Endothelial cell (in vitro differentiated cells): ENCODE data around the gene STX1B. TPM values are rescaled to one million over a fixed set of nuclear protein-coding genes. Genes with fewer than 3 reads are reported as not detected.

Experiments used
- DNase-seq: peaks from one replicate; pipeline ENCODE4 v3.0.0; 2021; ENCODE audit warnings: low spot score
- H3K27ac Mint-ChIP-seq: one replicate; pipeline ENCODE4 v1.8.0; 2021; ENCODE audit warnings: mixed read lengths, inconsistent platforms; ENCODE audit not compliant: unreplicated experiment
- H3K27me3 Mint-ChIP-seq: one replicate; pipeline ENCODE4 v1.8.0; 2021; ENCODE audit warnings: mild to moderate bottlenecking, moderate library complexity, mixed read lengths, inconsistent platforms; ENCODE audit not compliant: unreplicated experiment
- H3K36me3 Mint-ChIP-seq: one replicate; pipeline ENCODE4 v1.8.0; 2021; ENCODE audit warnings: mild to moderate bottlenecking, low read depth, mixed read lengths, inconsistent platforms; ENCODE audit not compliant: unreplicated experiment
- H3K4me1 Mint-ChIP-seq: one replicate; pipeline ENCODE4 v1.8.0; 2021; ENCODE audit warnings: mild to moderate bottlenecking, mixed read lengths, inconsistent platforms; ENCODE audit not compliant: unreplicated experiment
- H3K4me3 Mint-ChIP-seq: one replicate; pipeline ENCODE4 v1.8.0; 2021; ENCODE audit warnings: mild to moderate bottlenecking, mixed read lengths, inconsistent platforms; ENCODE audit not compliant: unreplicated experiment
- H3K9me3 Mint-ChIP-seq: one replicate; pipeline ENCODE4 v1.8.0; 2021; ENCODE audit warnings: mixed read lengths, inconsistent platforms; ENCODE audit not compliant: unreplicated experiment
- total RNA-seq: library from RNA; stranded (reverse); fragmentation: NEBNext Ultra II Directional; extraction: Animal tissue kit (Norgen Biotek cat#: 25700); gene quantifications from one replicate; pipeline ENCODE4 v1.2.1, GENCODE V29; 2021; ENCODE audit not compliant: unreplicated experiment
- TF ChIP-seq, protein P1 (sequence below): fragments of 200-600 bp; sonication (generic); IDR thresholded peaks from one replicate; pipeline ENCODE4 v1.5.0; 2021; ENCODE audit warnings: antibody characterized with exemption; ENCODE audit not compliant: unreplicated experiment

STX1B gene
- total RNA-seq, 1 donor from 2014 or later = 5.5 TPM

DNA sequence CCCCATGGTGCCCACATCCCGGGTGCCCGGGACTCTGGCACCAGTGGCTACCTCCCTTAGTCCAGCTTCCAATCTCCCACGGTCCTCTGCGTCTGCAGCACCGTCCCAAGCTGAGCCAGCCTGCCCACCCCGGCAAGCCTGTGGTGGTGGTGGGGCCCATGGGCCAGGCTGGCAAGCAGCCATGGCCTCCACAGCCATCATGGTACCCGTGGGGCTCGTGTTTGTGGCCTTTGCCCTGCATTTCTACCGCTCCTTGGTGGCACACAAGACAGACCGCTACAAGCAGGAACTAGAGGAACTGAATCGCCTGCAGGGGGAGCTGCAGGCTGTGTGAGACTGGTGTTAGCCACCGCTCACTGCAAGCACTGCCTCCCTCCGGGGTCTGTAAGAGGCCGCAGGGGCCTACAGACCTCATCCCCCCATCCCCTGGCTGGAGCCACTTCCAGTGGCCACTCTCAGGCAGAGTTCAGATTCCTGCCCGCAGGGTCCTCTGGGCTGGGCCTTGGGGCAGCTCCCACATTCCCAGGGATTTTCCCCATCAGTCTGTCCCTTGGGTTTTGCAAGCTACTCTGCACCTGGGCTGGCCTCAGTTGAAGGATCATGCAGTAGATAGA, 56.8 kb downstream of the STX1B start:
- H3K4me1 Mint-ChIP-seq = peaks cover 15% of the 10 kb centered on the region
- peaks cover 15% of the 10 kb centered on the region for H3K36me3 Mint-ChIP-seq
- no peak overlapping the region for H3K4me3 Mint-ChIP-seq
- TF ChIP-seq, protein P1, sequence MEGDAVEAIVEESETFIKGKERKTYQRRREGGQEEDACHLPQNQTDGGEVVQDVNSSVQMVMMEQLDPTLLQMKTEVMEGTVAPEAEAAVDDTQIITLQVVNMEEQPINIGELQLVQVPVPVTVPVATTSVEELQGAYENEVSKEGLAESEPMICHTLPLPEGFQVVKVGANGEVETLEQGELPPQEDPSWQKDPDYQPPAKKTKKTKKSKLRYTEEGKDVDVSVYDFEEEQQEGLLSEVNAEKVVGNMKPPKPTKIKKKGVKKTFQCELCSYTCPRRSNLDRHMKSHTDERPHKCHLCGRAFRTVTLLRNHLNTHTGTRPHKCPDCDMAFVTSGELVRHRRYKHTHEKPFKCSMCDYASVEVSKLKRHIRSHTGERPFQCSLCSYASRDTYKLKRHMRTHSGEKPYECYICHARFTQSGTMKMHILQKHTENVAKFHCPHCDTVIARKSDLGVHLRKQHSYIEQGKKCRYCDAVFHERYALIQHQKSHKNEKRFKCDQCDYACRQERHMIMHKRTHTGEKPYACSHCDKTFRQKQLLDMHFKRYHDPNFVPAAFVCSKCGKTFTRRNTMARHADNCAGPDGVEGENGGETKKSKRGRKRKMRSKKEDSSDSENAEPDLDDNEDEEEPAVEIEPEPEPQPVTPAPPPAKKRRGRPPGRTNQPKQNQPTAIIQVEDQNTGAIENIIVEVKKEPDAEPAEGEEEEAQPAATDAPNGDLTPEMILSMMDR = peak; percentile 58
- H3K9me3 Mint-ChIP-seq = no peaks in the 10 kb centered on the region
- peaks cover 28% of the 10 kb centered on the region for H3K27me3 Mint-ChIP-seq
- H3K27ac Mint-ChIP-seq = no peak overlapping the region
- DNase-seq = peak; percentile 83

DNA sequence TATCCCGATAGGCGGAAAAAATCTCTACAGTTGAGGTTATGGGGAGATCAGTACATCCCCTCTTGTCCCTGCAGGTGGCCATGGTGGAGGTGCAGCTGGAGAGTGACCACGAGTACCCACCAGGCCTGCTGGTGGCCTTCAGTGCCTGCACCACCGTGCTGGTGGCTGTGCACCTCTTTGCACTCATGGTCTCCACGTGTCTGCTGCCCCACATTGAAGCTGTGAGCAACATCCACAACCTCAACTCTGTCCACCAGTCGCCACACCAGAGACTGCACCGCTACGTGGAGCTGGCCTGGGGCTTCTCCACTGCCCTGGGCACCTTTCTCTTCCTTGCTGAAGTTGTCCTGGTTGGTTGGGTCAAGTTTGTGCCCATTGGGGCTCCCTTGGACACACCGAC, 57.3 kb downstream of the STX1B start:
- Mint-ChIP-seq H3K27ac (no peak overlapping the region), H3K4me3 (no peak overlapping the region), H3K36me3 (peaks cover 16% of the 10 kb centered on the region), H3K9me3 (no peaks in the 10 kb centered on the region), H3K4me1 (peaks cover 13% of the 10 kb centered on the region), H3K27me3 (peaks cover 25% of the 10 kb centered on the region)
- no peak for DNase-seq
- TF ChIP-seq, protein P1 = no peak

DNA sequence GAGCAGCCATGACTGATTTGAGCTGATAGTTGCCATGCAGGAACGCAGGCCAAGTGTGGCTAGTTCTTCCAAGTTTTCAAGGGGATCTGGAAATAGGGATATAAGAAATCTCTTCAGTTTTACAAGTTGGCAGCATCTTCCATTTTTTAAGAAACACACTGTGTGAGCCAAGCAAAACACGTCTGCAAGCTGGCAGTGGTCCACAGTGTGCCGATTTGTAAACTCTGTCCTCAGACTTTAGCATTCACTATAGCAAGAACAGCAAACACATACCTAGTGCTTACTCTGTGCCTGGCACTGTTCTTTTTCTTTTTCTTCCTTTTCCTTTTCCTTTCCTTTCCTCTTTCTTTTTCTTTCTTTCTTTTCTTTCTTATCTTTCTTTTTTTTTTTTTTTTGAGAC, 58.7 kb downstream of the STX1B start:
- H3K36me3 Mint-ChIP-seq = peaks cover 14% of the 10 kb centered on the region
- peaks cover 10% of the 10 kb centered on the region for H3K4me1 Mint-ChIP-seq
- DNase-seq = no peak
- no peaks in the 10 kb centered on the region for H3K9me3 Mint-ChIP-seq
- H3K27ac Mint-ChIP-seq = no peak overlapping the region
- peaks cover 18% of the 10 kb centered on the region for H3K27me3 Mint-ChIP-seq
- TF ChIP-seq, protein P1 = no peak
- H3K4me3 Mint-ChIP-seq = peak overlapping the region; percentile 47

DNA sequence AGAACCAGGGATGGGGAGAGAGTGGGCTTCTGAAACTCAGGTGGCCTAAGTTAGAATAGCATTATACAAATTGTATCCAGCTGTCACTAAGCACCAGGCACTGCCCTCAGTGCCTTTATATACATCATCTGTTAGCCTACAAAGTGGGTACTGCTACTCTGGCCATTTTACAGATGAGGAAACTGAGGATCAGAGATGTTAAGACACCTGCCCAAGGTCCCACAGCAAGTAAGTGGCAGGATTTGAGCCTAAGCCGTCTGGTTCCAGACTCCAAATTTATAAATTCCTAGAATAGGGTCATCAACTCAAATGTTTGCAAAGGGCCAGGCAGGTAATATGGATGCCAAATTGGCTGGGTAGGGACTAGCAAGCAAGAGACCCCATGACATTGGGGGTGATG, 59.2 kb downstream of the STX1B start:
- TF ChIP-seq, protein P1 = no peak
- H3K4me1 Mint-ChIP-seq = peaks cover 13% of the 10 kb centered on the region
- peaks cover 16% of the 10 kb centered on the region for H3K36me3 Mint-ChIP-seq
- H3K27ac Mint-ChIP-seq = no peak overlapping the region
- DNase-seq = no peak
- peaks cover 17% of the 10 kb centered on the region for H3K27me3 Mint-ChIP-seq
- H3K4me3 Mint-ChIP-seq = peak overlapping the region; percentile 21
- no peaks in the 10 kb centered on the region for H3K9me3 Mint-ChIP-seq

DNA sequence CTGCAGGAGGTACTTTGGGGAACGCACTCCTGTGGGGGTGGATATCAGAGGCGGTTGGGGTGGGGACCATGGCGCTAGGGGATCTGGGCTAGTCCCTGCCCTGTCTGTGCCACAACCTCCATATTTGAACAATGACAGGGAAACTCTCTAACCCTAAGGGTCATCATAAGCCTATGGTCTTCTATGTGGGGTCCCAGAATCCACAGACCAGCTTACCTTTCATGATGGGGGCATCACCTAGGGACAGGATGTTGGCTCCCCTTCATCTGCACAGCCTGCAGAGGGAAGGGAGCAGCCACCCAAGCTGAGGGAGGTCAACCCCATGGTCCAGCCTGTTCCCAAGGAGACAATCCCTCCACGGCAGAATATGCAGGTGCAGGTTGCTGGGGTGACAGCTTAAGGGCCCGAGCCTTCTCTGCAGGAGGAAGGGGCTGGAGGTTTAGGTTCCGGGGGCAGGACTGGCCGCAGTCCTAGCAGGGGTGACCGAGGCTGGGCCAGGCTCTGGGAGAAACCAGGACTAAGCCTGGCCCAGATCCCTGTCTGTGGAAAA, 59.8 kb downstream of the STX1B start:
- Mint-ChIP-seq H3K4me3 (peak overlapping the region; percentile 97), H3K27me3 (peaks cover 17% of the 10 kb centered on the region), H3K27ac (peak overlapping the region; percentile 94), H3K4me1 (peaks cover 17% of the 10 kb centered on the region), H3K36me3 (peaks cover 17% of the 10 kb centered on the region), H3K9me3 (no peaks in the 10 kb centered on the region)
- TF ChIP-seq, protein P1 = no peak
- DNase-seq = no peak
